Measurements from ENCODE around the gene CALML4. TPM values are rescaled to one million over a fixed set of nuclear protein-coding genes. Genes with fewer than 3 reads are reported as not detected.

CALML4 gene
- total RNA-seq, 4 donors from 2014 or later, result 2.4 to 13.6 (median 4.8) TPM

DNA sequence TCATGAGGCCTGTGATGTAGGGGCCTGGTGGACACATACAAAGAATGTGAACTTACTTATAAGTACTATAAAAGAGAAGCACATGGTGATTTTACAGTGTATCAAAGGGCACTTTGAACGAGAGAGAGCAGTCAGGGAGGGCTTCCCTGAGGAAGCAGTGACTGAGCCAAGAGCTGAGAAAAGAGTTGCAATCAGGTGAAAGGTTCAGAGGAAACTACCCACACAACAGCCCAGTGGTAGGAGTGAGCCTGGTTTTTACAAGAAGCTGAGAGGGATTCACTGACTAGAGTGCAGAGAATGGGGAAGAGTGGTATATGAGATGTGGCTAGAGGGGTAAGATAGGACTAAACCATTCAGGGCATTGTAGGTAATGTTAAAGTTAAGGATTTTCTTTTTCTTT, 57.1 kb downstream of the CALML4 start:
- Histone ChIP-seq H3K4me1 (no peaks in the 10 kb centered on the region), H3K9me3 (no peaks in the 10 kb centered on the region), H3K36me3 (peaks cover 18% of the 10 kb centered on the region), H3K4me3 (no peak overlapping the region), H3K27ac (no peak overlapping the region), H3K27me3 (no peaks in the 10 kb centered on the region)
- WGBS, result 100% methylated on average over 1 of the region's 1 CpG
- no peak for DNase-seq (ENCODE audit: low spot score in 2 of 2)
- TF ChIP-seq EP300 (IDR thresholded peaks at IDR 0.05) (no peak), POLR2AphosphoS5 (IDR thresholded peaks at IDR 0.05) (no peak), POLR2A (IDR thresholded peaks at IDR 0.05) (no peak)
- TF ChIP-seq, protein P1, sequence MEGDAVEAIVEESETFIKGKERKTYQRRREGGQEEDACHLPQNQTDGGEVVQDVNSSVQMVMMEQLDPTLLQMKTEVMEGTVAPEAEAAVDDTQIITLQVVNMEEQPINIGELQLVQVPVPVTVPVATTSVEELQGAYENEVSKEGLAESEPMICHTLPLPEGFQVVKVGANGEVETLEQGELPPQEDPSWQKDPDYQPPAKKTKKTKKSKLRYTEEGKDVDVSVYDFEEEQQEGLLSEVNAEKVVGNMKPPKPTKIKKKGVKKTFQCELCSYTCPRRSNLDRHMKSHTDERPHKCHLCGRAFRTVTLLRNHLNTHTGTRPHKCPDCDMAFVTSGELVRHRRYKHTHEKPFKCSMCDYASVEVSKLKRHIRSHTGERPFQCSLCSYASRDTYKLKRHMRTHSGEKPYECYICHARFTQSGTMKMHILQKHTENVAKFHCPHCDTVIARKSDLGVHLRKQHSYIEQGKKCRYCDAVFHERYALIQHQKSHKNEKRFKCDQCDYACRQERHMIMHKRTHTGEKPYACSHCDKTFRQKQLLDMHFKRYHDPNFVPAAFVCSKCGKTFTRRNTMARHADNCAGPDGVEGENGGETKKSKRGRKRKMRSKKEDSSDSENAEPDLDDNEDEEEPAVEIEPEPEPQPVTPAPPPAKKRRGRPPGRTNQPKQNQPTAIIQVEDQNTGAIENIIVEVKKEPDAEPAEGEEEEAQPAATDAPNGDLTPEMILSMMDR (IDR thresholded peaks at IDR 0.05), result no peak

DNA sequence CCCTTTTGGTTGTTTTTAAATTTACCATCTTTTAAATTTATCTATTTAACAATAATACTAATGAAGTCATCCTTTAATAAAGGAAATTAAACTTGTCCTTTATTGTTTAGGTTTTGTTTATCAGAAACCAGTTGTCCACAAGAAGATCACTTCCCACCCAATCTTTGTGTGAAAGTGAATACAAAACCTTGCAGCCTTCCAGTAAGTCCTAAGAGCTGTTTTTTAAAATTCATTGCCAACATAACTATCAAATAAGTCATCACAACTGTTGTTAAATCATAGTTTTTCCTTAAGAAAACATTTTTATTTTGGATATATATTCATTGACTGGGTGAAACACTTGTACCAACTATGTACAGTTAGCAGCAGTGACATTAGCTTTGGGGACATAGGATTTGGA, 59.4 kb downstream of the CALML4 start:
- peaks cover 19% of the 10 kb centered on the region for H3K36me3 ChIP-seq
- no peaks in the 10 kb centered on the region for H3K27me3 ChIP-seq
- DNase-seq (ENCODE audit: low spot score in 2 of 2), result no peak
- no peak overlapping the region for H3K4me3 ChIP-seq
- TF ChIP-seq, protein P1 (IDR thresholded peaks at IDR 0.05), result no peak
- TF ChIP-seq POLR2A (IDR thresholded peaks at IDR 0.05), result no peak
- TF ChIP-seq EP300 (IDR thresholded peaks at IDR 0.05), result no peak
- TF ChIP-seq POLR2AphosphoS5 (IDR thresholded peaks at IDR 0.05), result no peak
- no peaks in the 10 kb centered on the region for H3K4me1 ChIP-seq
- H3K9me3 ChIP-seq, result no peaks in the 10 kb centered on the region
- no peak overlapping the region for H3K27ac ChIP-seq

DNA sequence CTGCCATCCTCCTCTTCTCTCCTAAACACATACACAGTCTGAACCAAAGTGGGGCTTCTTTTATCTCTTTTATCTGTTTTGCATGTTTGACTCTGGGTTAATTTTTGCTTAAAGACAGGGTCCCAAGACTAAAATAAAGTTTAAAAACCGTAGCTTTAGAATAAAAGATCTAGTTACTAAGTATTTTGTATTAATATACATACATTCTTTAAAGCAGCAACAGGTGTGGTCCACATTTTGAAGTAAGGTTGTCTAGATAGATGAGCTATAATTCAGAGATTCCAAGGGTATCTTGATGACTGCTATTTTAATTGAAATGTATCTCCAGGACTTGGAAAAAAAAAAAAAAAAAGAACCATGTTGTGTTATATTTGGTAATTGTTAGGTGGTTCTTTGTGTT, 61.3 kb downstream of the CALML4 start:
- Histone ChIP-seq H3K4me1 (peaks cover 5% of the 10 kb centered on the region), H3K27me3 (no peaks in the 10 kb centered on the region), H3K9me3 (no peaks in the 10 kb centered on the region), H3K36me3 (peaks cover 19% of the 10 kb centered on the region), H3K27ac (no peak overlapping the region), H3K4me3 (no peak overlapping the region)
- WGBS, result 85% methylated on average over 1 of the region's 1 CpG
- DNase-seq (ENCODE audit: low spot score in 2 of 2), result no peak
- TF ChIP-seq POLR2AphosphoS5 (IDR thresholded peaks at IDR 0.05) (no peak), POLR2A (IDR thresholded peaks at IDR 0.05) (no peak), EP300 (IDR thresholded peaks at IDR 0.05) (no peak)
- TF ChIP-seq, protein P1 (IDR thresholded peaks at IDR 0.05), result no peak

DNA sequence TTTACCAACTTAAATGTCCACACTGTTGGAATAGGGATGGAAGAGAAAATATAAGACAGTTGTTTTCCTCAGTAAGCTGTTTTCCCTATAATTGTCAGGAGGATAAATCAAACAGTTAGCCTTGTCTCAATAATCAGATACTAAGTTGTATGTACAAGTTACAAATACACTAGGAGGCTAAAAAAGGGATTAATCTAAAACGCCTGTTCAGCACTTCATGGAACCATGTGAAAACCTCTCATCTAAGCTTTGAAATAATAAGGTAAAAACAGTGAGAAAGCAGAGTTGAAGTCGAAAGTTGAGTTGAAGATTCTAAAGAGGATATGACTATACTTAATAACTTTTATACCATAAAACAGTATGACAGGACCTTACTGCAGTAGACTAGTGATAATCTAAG, 62.0 kb downstream of the CALML4 start:
- H3K27ac ChIP-seq, result no peak overlapping the region
- 95% methylated on average over 2 of the region's 2 CpGs for WGBS
- no peak overlapping the region for H3K4me3 ChIP-seq
- no peaks in the 10 kb centered on the region for H3K9me3 ChIP-seq
- peaks cover 19% of the 10 kb centered on the region for H3K36me3 ChIP-seq
- TF ChIP-seq EP300 (IDR thresholded peaks at IDR 0.05), result no peak
- TF ChIP-seq, protein P1 (IDR thresholded peaks at IDR 0.05), result no peak
- TF ChIP-seq POLR2AphosphoS5 (IDR thresholded peaks at IDR 0.05), result no peak
- TF ChIP-seq POLR2A (IDR thresholded peaks at IDR 0.05), result no peak
- H3K4me1 ChIP-seq, result peaks cover 10% of the 10 kb centered on the region
- no peak for DNase-seq (ENCODE audit: low spot score in 2 of 2)
- H3K27me3 ChIP-seq, result no peaks in the 10 kb centered on the region

Other genes starting within 250 kb of the CALML4 start
- 10 to 100 TPM; 43.7 to 71.5 (median 52.5) TPM for gene PIAS1, start 151.0 kb downstream of the CALML4 start, total RNA-seq
- gene CLN6, start 24.4 kb upstream of the CALML4 start, total RNA-seq, result 10 to 100 TPM; 20.3 to 38.1 (median 27.9) TPM
- 10 to 100 TPM; 56.3 to 89.6 (median 63.8) TPM for gene FEM1B, start 72.4 kb upstream of the CALML4 start, total RNA-seq
- 1 to 10 TPM in 3 of 4 donors, under 1 TPM in 1; 0.83 to 3.6 (median 2.0) TPM for gene ITGA11, start 226.8 kb upstream of the CALML4 start, total RNA-seq